NB4 (cell line): ENCODE results near the gene SCMH1.
A peak's percentile ranks its signal among the peaks of the same experiment; 100 is the strongest.

Source experiments
- CTCF ChIP-seq: IDR thresholded peaks from one replicate; pipeline ENCODE4 v1.5.1; 2012; ENCODE audit warnings: low read depth, low read length
- MAX ChIP-seq: IDR thresholded peaks from 2 replicates; pipeline ENCODE4 v1.6.1; 2011; ENCODE audit warnings: low read depth, low read length
- MYC ChIP-seq: IDR thresholded peaks from 2 replicates; pipeline ENCODE4 v1.6.1; 2011; ENCODE audit warnings: low read depth, low read length
- POLR2A ChIP-seq: IDR thresholded peaks from 2 replicates; pipeline ENCODE4 v1.6.1; 2011; ENCODE audit warnings: mild to moderate bottlenecking; ENCODE audit not compliant: insufficient read length; ENCODE audit errors: extremely low read depth

- TF ChIP-seq CTCF (no peak), MYC (no peak), POLR2A (no peak), MAX (peak; percentile 32; the same call in 1 of the 2 replicates)
Measured at GRCh38 chr1:41278076-41278475, 36.0 kb upstream of the SCMH1 start.
